ENCODE data around the gene CABLES1.
"Not testable (repeated sequence)": the region's sequence is repeated elsewhere in the genome, so short reads cannot be mapped to it uniquely, and the experiment has no call there.

CABLES1 gene

GRCh38 chr18:23151414-23152099, 16.3 kb downstream of the CABLES1 start:
- DNase-seq (ENCODE audit: low read depth), result no peak
- no peak for TF ChIP-seq CTCF (conservative IDR thresholded peaks at IDR 0.05; ENCODE audit: low read length)
- H3K4me3 ChIP-seq (ENCODE audit: low read length), result no peak overlapping the region

GRCh38 chr18:23154030-23154429, 18.7 kb downstream of the CABLES1 start:
- TF ChIP-seq CTCF (conservative IDR thresholded peaks at IDR 0.05; ENCODE audit: low read length), result no peak
- H3K4me3 ChIP-seq (ENCODE audit: low read length), result no peak overlapping the region
- no peak for DNase-seq (ENCODE audit: low read depth)

GRCh38 chr18:23154823-23155500, 19.7 kb downstream of the CABLES1 start:
- DNase-seq (ENCODE audit: low read depth), result no peak
- no peak overlapping the region for H3K4me3 ChIP-seq (ENCODE audit: low read length)
- peak; percentile 26 for TF ChIP-seq CTCF (conservative IDR thresholded peaks at IDR 0.05; ENCODE audit: low read length)

- DNase-seq (ENCODE audit: low read depth), result no peak
- TF ChIP-seq CTCF (conservative IDR thresholded peaks at IDR 0.05; ENCODE audit: low read length), result no peak
- H3K4me3 ChIP-seq (ENCODE audit: low read length), result no peak overlapping the region
Observed at GRCh38 chr18:23155537-23155936, 20.3 kb downstream of the CABLES1 start.

- H3K4me3 ChIP-seq (ENCODE audit: low read length), result no peak overlapping the region
- TF ChIP-seq CTCF (conservative IDR thresholded peaks at IDR 0.05; ENCODE audit: low read length), result no peak
- DNase-seq (ENCODE audit: low read depth), result no peak
Observed at GRCh38 chr18:23156134-23156533, 20.8 kb downstream of the CABLES1 start.

- H3K4me3 ChIP-seq (ENCODE audit: low read length), result no peak overlapping the region
- no peak for TF ChIP-seq CTCF (conservative IDR thresholded peaks at IDR 0.05; ENCODE audit: low read length)
- no peak for DNase-seq (ENCODE audit: low read depth)
Observed at GRCh38 chr18:23158058-23158457, 22.8 kb downstream of the CABLES1 start.

GRCh38 chr18:23158884-23159283, 23.6 kb downstream of the CABLES1 start:
- H3K4me3 ChIP-seq (ENCODE audit: low read length); DNase-seq (ENCODE audit: low read depth): not testable (repeated sequence)
